ENCODE measurements around the gene SLC6A15.

DNA sequence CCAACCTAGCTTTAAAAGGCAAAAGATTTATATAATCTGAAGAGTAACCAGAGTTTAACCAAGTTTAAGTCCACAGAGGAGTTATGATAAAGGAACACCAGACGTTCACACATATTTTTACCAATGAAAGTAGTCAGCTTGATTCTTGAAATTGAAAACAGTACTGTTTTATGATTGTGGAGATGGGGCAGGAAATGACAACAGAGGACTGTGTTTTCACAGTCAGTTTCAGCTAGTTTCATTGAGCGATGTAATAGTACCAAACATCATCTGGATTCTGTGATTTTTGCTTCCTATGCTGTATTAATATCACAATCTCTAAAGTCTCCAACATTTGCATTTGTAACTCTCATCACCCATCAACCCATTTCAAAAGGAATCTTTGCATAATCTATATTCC lies 34.2 kb upstream of the SLC6A15 start:
- TF ChIP-seq RNF2 (IDR thresholded peaks at IDR 0.05; ENCODE audit: borderline replicate concordance, low read depth, low read length, missing control alignments, poor library complexity, severe bottlenecking) (no peak), CHD2 (IDR thresholded peaks at IDR 0.05; ENCODE audit: low read length) (no peak), JUND (IDR thresholded peaks at IDR 0.05; ENCODE audit: low read length) (no peak), POLR2A (IDR thresholded peaks at IDR 0.05; ENCODE audit: control extremely low read depth in 1 of 2, low read depth in 2 of 2, low read length in 2 of 2) (no peak), GABPA (IDR thresholded peaks at IDR 0.05; ENCODE audit: borderline replicate concordance, insufficient read depth, low read length) (no peak), TAF1 (IDR thresholded peaks at IDR 0.05; ENCODE audit: low read depth, low read length) (no peak), ZNF274 (IDR thresholded peaks at IDR 0.05; ENCODE audit: borderline replicate concordance, extremely low read depth, low read length) (no peak)
- TF ChIP-seq, protein P1, sequence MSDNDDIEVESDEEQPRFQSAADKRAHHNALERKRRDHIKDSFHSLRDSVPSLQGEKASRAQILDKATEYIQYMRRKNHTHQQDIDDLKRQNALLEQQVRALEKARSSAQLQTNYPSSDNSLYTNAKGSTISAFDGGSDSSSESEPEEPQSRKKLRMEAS (IDR thresholded peaks at IDR 0.05) = no peak
- TF ChIP-seq, protein P2, sequence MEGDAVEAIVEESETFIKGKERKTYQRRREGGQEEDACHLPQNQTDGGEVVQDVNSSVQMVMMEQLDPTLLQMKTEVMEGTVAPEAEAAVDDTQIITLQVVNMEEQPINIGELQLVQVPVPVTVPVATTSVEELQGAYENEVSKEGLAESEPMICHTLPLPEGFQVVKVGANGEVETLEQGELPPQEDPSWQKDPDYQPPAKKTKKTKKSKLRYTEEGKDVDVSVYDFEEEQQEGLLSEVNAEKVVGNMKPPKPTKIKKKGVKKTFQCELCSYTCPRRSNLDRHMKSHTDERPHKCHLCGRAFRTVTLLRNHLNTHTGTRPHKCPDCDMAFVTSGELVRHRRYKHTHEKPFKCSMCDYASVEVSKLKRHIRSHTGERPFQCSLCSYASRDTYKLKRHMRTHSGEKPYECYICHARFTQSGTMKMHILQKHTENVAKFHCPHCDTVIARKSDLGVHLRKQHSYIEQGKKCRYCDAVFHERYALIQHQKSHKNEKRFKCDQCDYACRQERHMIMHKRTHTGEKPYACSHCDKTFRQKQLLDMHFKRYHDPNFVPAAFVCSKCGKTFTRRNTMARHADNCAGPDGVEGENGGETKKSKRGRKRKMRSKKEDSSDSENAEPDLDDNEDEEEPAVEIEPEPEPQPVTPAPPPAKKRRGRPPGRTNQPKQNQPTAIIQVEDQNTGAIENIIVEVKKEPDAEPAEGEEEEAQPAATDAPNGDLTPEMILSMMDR (IDR thresholded peaks at IDR 0.05; ENCODE audit: control extremely low read depth in 1 of 3, insufficient read depth in 1 of 3, low read depth in 1 of 3, low read length in 3 of 3) = no peak
